GM19438 (cell line): ENCODE data around the gene CACNG1.

ENCODE experiments used
- ATAC-seq: cut with Tn5 transposase; IDR thresholded peaks from one replicate; pipeline ENCODE4 v1.9.1; 2021; ENCODE audit warnings: low read depth; ENCODE audit not compliant: unreplicated experiment

Gene CACNG1

GRCh38 chr17:67050471-67051154 is 6.3 kb downstream of the CACNG1 start:
- no peak for ATAC-seq

GRCh38 chr17:67051155-67051538 is 6.8 kb downstream of the CACNG1 start:
- ATAC-seq: no peak

GRCh38 chr17:67051837-67052236 is 7.5 kb downstream of the CACNG1 start:
- ATAC-seq: no peak

- no peak for ATAC-seq
These were observed 8.5 kb downstream of the CACNG1 start for GRCh38 chr17:67052720-67053437.

GRCh38 chr17:67053438-67054000 is 9.2 kb downstream of the CACNG1 start:
- no peak for ATAC-seq

- ATAC-seq: no peak
These were observed 9.7 kb downstream of the CACNG1 start for GRCh38 chr17:67054011-67054591.

GRCh38 chr17:67054608-67055007 is 10.3 kb downstream of the CACNG1 start:
- no peak for ATAC-seq

- ATAC-seq: no peak
These were observed 10.7 kb downstream of the CACNG1 start for GRCh38 chr17:67055041-67055443.

- peak; percentile 68 for ATAC-seq
These were observed 11.7 kb downstream of the CACNG1 start for GRCh38 chr17:67055811-67056745.

- ATAC-seq: no peak
These were observed 12.6 kb downstream of the CACNG1 start for GRCh38 chr17:67056746-67057490.

GRCh38 chr17:67058036-67058435 is 13.7 kb downstream of the CACNG1 start:
- no peak for ATAC-seq

GRCh38 chr17:67059372-67059771 is 15.0 kb downstream of the CACNG1 start:
- no peak for ATAC-seq

- ATAC-seq: no peak
These were observed 18.8 kb downstream of the CACNG1 start for GRCh38 chr17:67063141-67063540.

- ATAC-seq: no peak
These were observed 22.4 kb downstream of the CACNG1 start for GRCh38 chr17:67066717-67067116.

- no peak for ATAC-seq
These were observed 23.5 kb downstream of the CACNG1 start for GRCh38 chr17:67067571-67068482.

- ATAC-seq: no peak
These were observed 24.6 kb downstream of the CACNG1 start for GRCh38 chr17:67068999-67069398.

- ATAC-seq: no peak
These were observed 25.3 kb downstream of the CACNG1 start for GRCh38 chr17:67069603-67070136.

GRCh38 chr17:67071595-67071994 is 27.2 kb downstream of the CACNG1 start:
- no peak for ATAC-seq
